ENCODE results near the gene NCKIPSD. TPM values are rescaled to one million over a fixed set of nuclear protein-coding genes. Genes with fewer than 3 reads are reported as not detected.

Gene NCKIPSD
- total and polyA plus RNA-seq, 4 donors = 9.0 to 22.0 (median 11.6) TPM

DNA sequence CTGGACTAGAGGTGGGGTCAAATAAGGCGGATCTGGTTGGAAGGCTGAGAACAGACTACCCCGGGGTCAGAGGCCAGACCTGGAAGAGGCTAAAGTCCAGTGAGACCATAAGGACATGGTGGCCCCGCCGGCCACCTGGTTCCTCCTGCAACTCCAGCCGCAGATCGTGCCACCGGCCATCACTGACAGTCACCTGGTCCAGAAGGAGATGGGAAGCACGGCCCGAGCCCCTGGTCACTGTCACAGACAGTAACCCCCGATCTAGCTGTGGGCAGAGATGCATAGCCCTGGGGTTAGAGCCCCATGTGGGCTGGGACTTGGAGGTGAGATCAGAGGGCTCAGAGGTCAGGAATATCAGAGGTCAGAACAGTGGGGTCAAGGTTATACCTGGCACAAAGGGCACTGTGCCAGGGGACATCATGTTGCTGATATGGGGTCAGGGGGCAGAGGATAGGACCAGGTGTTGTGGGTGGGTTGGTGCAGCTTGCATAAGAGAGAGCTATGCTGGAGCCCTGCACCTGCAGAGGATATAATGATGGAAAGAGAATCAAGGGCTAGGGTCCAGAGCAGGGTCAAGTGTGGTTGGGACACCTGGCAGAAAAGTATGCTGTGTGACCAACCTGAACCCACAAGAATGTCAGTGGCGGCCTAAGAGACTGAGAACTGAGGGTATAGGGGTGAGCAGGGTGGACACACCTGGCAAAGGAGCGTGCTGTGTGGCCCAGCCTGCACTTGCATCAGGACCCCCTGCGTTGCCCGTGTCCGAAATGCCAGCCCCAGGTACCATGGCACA lies 32.6 kb downstream of the NCKIPSD start:
- Histone ChIP-seq H3K27me3 (ENCODE audit: control insufficient read depth in 3 of 3, insufficient read depth in 3 of 3, low read length in 2 of 3) (peaks cover 0 to 6% (median 0%) of the 10 kb centered on the region in 3 donors), H3K9ac (ENCODE audit: insufficient read depth in 1 of 2, low read length in 2 of 2) (no peak overlapping the region), H3K4me3 (no peak overlapping the region), H3K4me1 (ENCODE audit: control insufficient read depth in 5 of 5, insufficient read depth in 5 of 5, low read length in 5 of 5) (peaks cover 0 to 14% (median 4%) of the 10 kb centered on the region in 5 donors), H3K36me3 (ENCODE audit: control insufficient read depth in 4 of 4, insufficient read depth in 4 of 4, low read length in 4 of 4) (no peaks in the 10 kb centered on the region), H3K27ac (ENCODE audit: low read depth in 1 of 2, low read length in 1 of 2) (no peak overlapping the region), H3K9me3 (ENCODE audit: control insufficient read depth in 4 of 4, insufficient read depth in 3 of 4, low read length in 3 of 4) (no peaks in the 10 kb centered on the region)
- no peak for TF ChIP-seq CTCF (IDR thresholded peaks at IDR 0.05; ENCODE audit: control extremely low read depth, extremely low read depth)
- ATAC-seq (ENCODE audit: insufficient read depth, low FRiP score) (no peak), DNase-seq (no peak)
- WGBS, 2 donors = 97% methylated on average over 15 of the region's 15 CpGs

DNA sequence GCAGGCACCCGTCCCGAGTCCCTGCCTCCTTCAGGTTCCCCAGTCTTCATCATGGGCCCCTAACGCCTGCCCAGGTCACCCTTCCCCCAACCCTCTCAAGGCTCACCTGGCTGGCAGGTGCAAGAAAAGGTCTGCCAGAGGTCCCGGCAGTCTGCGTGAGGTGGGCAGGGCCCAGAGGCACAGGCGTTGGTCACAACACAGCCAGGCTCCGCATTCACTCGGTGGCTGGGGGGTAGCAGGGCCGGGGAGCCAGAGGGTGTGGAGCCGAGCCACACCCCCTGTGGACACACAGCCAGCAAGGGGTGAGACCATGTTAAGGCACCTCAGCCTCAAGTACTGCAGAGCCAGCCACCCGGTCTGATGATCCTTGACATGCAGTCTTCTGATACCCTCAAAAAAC lies 33.9 kb downstream of the NCKIPSD start:
- no peak for ATAC-seq (ENCODE audit: insufficient read depth, low FRiP score)
- DNase-seq = no peak
- Histone ChIP-seq H3K27me3 (ENCODE audit: control insufficient read depth in 3 of 3, insufficient read depth in 3 of 3, low read length in 2 of 3) (peaks cover 0 to 1% (median 0%) of the 10 kb centered on the region in 3 donors), H3K9ac (ENCODE audit: insufficient read depth in 1 of 2, low read length in 2 of 2) (no peak overlapping the region), H3K36me3 (ENCODE audit: control insufficient read depth in 4 of 4, insufficient read depth in 4 of 4, low read length in 4 of 4) (no peaks in the 10 kb centered on the region), H3K27ac (ENCODE audit: low read depth in 1 of 2, low read length in 1 of 2) (no peak overlapping the region), H3K9me3 (ENCODE audit: control insufficient read depth in 4 of 4, insufficient read depth in 3 of 4, low read length in 3 of 4) (no peaks in the 10 kb centered on the region), H3K4me3 (no peak overlapping the region), H3K4me1 (ENCODE audit: control insufficient read depth in 5 of 5, insufficient read depth in 5 of 5, low read length in 5 of 5) (peaks cover 0 to 10% (median 4%) of the 10 kb centered on the region in 5 donors)
- WGBS, 2 donors = 81 to 90% methylated on average over 11 of the region's 11 CpGs
- no peak for TF ChIP-seq CTCF (IDR thresholded peaks at IDR 0.05; ENCODE audit: control extremely low read depth, extremely low read depth)

DNA sequence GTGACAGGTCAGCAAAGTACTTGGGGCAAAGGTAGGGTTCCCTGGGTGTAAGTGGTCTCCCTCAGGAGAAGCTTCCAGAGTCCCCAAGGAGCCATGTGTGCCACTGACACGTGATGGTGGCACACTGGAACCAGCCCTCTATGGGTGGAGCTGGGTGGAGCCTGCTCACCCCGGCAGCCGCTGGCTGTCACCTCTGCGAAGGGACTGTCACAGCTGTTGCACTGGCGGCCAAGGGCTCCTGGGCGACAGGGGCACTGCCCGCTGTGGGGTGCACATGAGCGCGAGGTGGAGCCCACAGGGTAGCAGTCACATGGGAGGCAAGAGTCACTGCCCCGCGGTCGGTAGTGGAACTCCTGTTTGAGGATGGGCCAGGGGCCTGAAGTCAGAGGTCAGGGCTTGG lies 35.0 kb downstream of the NCKIPSD start:
- 89 to 92% methylated on average over 12 of the region's 12 CpGs for WGBS, 2 donors
- ATAC-seq (ENCODE audit: insufficient read depth, low FRiP score) (no peak), DNase-seq (no peak)
- Histone ChIP-seq H3K27ac (ENCODE audit: low read depth in 1 of 2, low read length in 1 of 2) (no peak overlapping the region), H3K9me3 (ENCODE audit: control insufficient read depth in 4 of 4, insufficient read depth in 3 of 4, low read length in 3 of 4) (no peaks in the 10 kb centered on the region), H3K4me3 (no peak overlapping the region), H3K36me3 (ENCODE audit: control insufficient read depth in 4 of 4, insufficient read depth in 4 of 4, low read length in 4 of 4) (no peaks in the 10 kb centered on the region), H3K27me3 (ENCODE audit: control insufficient read depth in 3 of 3, insufficient read depth in 3 of 3, low read length in 2 of 3) (no peaks in the 10 kb centered on the region), H3K4me1 (ENCODE audit: control insufficient read depth in 5 of 5, insufficient read depth in 5 of 5, low read length in 5 of 5) (peaks cover 0 to 3% (median 0%) of the 10 kb centered on the region in 5 donors), H3K9ac (ENCODE audit: insufficient read depth in 1 of 2, low read length in 2 of 2) (no peak overlapping the region)
- no peak for TF ChIP-seq CTCF (IDR thresholded peaks at IDR 0.05; ENCODE audit: control extremely low read depth, extremely low read depth)
